Measurements from ENCODE around the gene ZNF30. TPM values are rescaled to one million over a fixed set of nuclear protein-coding genes. Genes with fewer than 3 reads are reported as not detected.

The ZNF30 gene
- total RNA-seq, 1 donor from 2014 or later: 6.9 TPM

DNA sequence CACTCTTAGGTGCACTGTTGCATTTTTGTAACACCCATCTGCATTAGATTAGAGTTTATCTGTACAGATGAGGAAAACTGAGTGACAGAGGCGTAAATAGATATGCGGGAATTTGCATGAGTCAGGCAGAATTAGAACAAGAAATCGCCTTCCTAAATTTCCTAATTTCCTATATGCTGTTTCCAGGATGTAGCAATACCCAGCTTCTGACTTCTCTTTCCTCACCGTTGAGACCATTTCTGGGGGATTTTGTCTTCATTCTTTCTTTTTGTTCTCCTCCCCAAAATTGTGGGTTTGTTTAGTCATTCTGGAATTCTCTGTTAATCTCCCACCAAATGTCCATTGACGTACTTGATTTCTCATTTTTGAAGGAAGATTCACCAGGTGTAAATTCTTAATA, 47.9 kb downstream of the ZNF30 start:
- Mint-ChIP-seq H3K4me3 (no peak overlapping the region), H3K27me3 (peaks cover 10% of the 10 kb centered on the region), H3K9me3 (no peaks in the 10 kb centered on the region), H3K36me3 (no peaks in the 10 kb centered on the region), H3K4me1 (ENCODE audit: unreplicated experiment) (peaks cover 6% of the 10 kb centered on the region), H3K27ac (no peak overlapping the region)
- TF ChIP-seq, protein P1, sequence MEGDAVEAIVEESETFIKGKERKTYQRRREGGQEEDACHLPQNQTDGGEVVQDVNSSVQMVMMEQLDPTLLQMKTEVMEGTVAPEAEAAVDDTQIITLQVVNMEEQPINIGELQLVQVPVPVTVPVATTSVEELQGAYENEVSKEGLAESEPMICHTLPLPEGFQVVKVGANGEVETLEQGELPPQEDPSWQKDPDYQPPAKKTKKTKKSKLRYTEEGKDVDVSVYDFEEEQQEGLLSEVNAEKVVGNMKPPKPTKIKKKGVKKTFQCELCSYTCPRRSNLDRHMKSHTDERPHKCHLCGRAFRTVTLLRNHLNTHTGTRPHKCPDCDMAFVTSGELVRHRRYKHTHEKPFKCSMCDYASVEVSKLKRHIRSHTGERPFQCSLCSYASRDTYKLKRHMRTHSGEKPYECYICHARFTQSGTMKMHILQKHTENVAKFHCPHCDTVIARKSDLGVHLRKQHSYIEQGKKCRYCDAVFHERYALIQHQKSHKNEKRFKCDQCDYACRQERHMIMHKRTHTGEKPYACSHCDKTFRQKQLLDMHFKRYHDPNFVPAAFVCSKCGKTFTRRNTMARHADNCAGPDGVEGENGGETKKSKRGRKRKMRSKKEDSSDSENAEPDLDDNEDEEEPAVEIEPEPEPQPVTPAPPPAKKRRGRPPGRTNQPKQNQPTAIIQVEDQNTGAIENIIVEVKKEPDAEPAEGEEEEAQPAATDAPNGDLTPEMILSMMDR (conservative IDR thresholded peaks at IDR 0.05): no peak
- DNase-seq (ENCODE audit: extremely low spot score, unreplicated experiment): no peak

DNA sequence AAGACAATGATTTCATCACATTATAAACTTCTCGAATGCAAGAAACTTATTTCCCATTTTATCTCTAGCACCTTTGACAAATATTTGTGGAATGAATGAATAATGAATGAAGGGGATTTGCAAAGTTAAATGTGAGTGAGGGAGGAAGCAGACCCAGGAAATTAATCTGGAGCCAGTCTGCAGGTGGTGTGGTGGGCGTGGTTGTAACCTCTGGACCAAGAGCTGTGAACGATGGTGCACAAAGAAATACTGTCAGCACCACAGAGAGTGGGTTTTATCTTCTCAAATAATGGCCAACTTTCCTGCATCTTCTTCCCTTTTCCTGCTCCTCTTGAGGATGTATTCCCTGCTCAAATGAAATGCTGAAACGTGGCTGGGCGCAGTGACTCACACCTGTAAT, 48.4 kb downstream of the ZNF30 start:
- H3K27ac Mint-ChIP-seq: no peak overlapping the region
- peaks cover 10% of the 10 kb centered on the region for H3K27me3 Mint-ChIP-seq
- TF ChIP-seq, protein P1 (conservative IDR thresholded peaks at IDR 0.05): no peak
- H3K9me3 Mint-ChIP-seq: no peaks in the 10 kb centered on the region
- no peak for DNase-seq (ENCODE audit: extremely low spot score, unreplicated experiment)
- H3K4me3 Mint-ChIP-seq: no peak overlapping the region
- H3K36me3 Mint-ChIP-seq: no peaks in the 10 kb centered on the region
- H3K4me1 Mint-ChIP-seq (ENCODE audit: unreplicated experiment): peaks cover 6% of the 10 kb centered on the region

DNA sequence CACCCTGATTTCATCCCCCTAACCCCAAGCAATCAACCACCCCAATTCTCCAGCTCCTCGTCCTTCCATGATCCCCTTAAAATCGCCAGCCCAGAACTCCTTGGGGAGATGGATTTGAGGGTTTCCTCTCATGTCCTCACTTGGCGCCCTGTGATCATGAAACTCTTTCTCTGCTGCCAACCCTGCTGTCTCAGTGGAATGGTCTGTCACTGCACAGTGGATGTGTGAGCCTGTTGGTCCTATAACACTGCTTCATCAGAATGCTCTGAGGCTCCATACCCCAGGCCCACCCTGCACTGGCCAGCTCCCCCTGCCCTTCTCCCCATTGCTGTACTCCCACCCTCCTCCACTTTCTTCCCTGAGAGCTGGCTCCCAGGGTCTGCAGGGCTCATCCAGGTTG, 49.9 kb downstream of the ZNF30 start:
- no peak for DNase-seq (ENCODE audit: extremely low spot score, unreplicated experiment)
- H3K4me1 Mint-ChIP-seq (ENCODE audit: unreplicated experiment): peaks cover 6% of the 10 kb centered on the region
- no peak overlapping the region for H3K27ac Mint-ChIP-seq
- peaks cover 10% of the 10 kb centered on the region for H3K27me3 Mint-ChIP-seq
- no peaks in the 10 kb centered on the region for H3K36me3 Mint-ChIP-seq
- no peak overlapping the region for H3K4me3 Mint-ChIP-seq
- no peaks in the 10 kb centered on the region for H3K9me3 Mint-ChIP-seq
- TF ChIP-seq, protein P1 (conservative IDR thresholded peaks at IDR 0.05): no peak

DNA sequence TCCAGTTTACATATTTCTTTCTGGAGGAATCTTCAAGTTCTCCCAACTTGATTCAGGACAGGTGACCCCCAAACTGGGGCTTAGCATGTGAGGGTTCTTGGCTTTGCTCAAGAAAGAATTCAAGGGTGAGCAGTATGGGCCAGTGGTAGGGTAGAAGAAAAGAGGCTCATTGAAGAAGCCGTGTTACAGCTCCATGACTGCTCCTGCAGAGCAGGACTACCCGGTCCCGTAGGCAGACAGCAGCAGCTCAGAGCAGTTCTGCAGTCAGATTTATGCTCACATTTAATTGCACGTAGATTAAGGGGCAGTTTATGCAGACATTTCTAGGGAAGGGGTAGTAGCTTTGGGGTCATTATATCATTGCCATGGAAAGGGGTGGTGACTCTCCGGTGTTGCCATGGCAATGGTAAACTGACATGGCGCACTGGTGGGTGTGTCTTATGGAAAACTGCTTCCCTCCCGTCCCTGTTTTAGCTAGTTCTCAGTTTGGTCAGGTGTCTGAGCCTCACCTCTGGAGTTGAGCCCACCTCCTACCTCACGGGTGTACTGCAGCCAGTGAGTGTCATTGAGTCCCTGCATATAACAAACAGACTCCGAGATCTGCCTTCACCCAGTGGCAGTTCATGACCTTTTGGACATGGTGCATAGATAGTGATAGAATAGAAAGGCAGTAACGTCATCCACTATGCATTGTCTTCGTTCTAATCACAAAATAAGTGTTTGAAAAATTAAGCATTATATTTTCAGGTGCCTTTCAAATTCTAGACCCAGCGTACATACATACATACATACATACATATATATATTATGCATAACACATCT, 53.3 kb downstream of the ZNF30 start:
- TF ChIP-seq, protein P1 (conservative IDR thresholded peaks at IDR 0.05): no peak
- H3K4me1 Mint-ChIP-seq (ENCODE audit: unreplicated experiment): peaks cover under 1% of the 10 kb centered on the region
- peaks cover 4% of the 10 kb centered on the region for H3K9me3 Mint-ChIP-seq
- H3K4me3 Mint-ChIP-seq: no peak overlapping the region
- no peak for DNase-seq (ENCODE audit: extremely low spot score, unreplicated experiment)
- H3K27me3 Mint-ChIP-seq: peaks cover 12% of the 10 kb centered on the region
- no peak overlapping the region for H3K27ac Mint-ChIP-seq
- no peaks in the 10 kb centered on the region for H3K36me3 Mint-ChIP-seq

DNA sequence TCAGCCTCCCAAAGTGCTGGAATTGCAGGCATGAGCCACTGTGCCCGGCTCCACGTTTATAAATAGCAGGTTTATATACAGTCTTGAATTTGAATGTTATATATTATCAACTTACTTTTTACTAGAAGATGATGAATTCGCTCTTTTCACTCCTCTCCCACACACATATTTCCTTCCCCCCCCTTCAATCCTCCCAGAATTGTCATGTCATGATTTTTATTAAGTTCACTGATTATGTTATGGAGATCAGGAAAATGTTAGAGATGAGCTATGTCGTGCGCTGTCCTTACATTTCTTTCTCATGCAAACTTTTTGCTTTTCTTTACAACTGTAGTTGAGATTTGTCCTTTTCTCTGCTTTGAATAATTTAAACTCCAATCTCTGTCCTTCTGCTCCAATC, 55.6 kb downstream of the ZNF30 start:
- peaks cover 12% of the 10 kb centered on the region for H3K27me3 Mint-ChIP-seq
- peaks cover 8% of the 10 kb centered on the region for H3K9me3 Mint-ChIP-seq
- H3K4me1 Mint-ChIP-seq (ENCODE audit: unreplicated experiment): peaks cover 5% of the 10 kb centered on the region
- H3K36me3 Mint-ChIP-seq: no peaks in the 10 kb centered on the region
- H3K4me3 Mint-ChIP-seq: no peak overlapping the region
- no peak overlapping the region for H3K27ac Mint-ChIP-seq
- DNase-seq (ENCODE audit: extremely low spot score, unreplicated experiment): no peak
- TF ChIP-seq, protein P1 (conservative IDR thresholded peaks at IDR 0.05): no peak

All from type B pancreatic cell (in vitro differentiated cells).